Measurements from ENCODE around the gene UNC5A.

- TF ChIP-seq, protein P1, sequence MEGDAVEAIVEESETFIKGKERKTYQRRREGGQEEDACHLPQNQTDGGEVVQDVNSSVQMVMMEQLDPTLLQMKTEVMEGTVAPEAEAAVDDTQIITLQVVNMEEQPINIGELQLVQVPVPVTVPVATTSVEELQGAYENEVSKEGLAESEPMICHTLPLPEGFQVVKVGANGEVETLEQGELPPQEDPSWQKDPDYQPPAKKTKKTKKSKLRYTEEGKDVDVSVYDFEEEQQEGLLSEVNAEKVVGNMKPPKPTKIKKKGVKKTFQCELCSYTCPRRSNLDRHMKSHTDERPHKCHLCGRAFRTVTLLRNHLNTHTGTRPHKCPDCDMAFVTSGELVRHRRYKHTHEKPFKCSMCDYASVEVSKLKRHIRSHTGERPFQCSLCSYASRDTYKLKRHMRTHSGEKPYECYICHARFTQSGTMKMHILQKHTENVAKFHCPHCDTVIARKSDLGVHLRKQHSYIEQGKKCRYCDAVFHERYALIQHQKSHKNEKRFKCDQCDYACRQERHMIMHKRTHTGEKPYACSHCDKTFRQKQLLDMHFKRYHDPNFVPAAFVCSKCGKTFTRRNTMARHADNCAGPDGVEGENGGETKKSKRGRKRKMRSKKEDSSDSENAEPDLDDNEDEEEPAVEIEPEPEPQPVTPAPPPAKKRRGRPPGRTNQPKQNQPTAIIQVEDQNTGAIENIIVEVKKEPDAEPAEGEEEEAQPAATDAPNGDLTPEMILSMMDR (IDR thresholded peaks at IDR 0.05), result no peak
- no peak for TF ChIP-seq POLR2A (IDR thresholded peaks at IDR 0.05)
Observed at GRCh38 chr5:176904276-176904675, 93.9 kb downstream of the UNC5A start.
